Thyroid gland (tissue), 4 donors: ENCODE results near the gene HECTD4. TPM values are rescaled to one million over a fixed set of nuclear protein-coding genes. Genes with fewer than 3 reads are reported as not detected.

ENCODE experiments used
- DNase-seq, 2 donors: peaks; one replicate each; pipeline ENCODE4 v3.0.0-alpha.2; 2019
- H3K27ac ChIP-seq, 3 donors: fragments of 200-600 bp; sonication (generic); 1 replicate in 2 of 3; 2 replicates in 1 of 3; pipeline ENCODE4 v1.5.1; 2016 to 2019; ENCODE audit warnings: mild to moderate bottlenecking in 1 of 3, moderate library complexity in 1 of 3
- H3K27me3 ChIP-seq: fragments of 200-600 bp; sonication (generic); one replicate; pipeline ENCODE4 v1.5.1; 2019
- H3K36me3 ChIP-seq, 2 donors: fragments of 200-600 bp; sonication (generic); one replicate each; pipeline ENCODE4 v1.5.1; 2016 to 2019
- H3K4me1 ChIP-seq, 2 donors: fragments of 200-600 bp; sonication (generic); one replicate each; pipeline ENCODE4 v1.5.1; 2017 to 2019
- H3K4me3 ChIP-seq, 3 donors: fragments of 200-600 bp; sonication (generic); replicated peaks in 1 of 3; 1 replicate in 2 of 3; 2 replicates in 1 of 3; pipeline ENCODE4 v1.5.1; 2016; ENCODE audit warnings: mild to moderate bottlenecking in 1 of 3
- H3K9me3 ChIP-seq: fragments of 200-600 bp; sonication (generic); one replicate; pipeline ENCODE4 v1.5.1; 2017
- CTCF ChIP-seq, 6 experiments: fragments of 200-600 bp in 3 of 6; fragments of 450-650 bp in 3 of 6; sonication (generic) in 3 of 6; IDR thresholded peaks; one replicate each; pipeline ENCODE4 v1.5.1; 2016 to 2019; ENCODE audit warnings: antibody characterized with exemption in 6 of 6, mild to moderate bottlenecking in 2 of 6, inconsistent platforms in 1 of 6, moderate library complexity in 1 of 6
- POLR2A ChIP-seq, 2 donors: fragments of 450-650 bp; IDR thresholded peaks; one replicate each; pipeline ENCODE4 v1.6.1; 2017; ENCODE audit warnings: antibody characterized with exemption in 2 of 2, mild to moderate bottlenecking in 2 of 2, moderate library complexity in 1 of 2
- WGBS, 2 donors: methylation state at CpG; one replicate each; pipeline ENCODE4 v1.1.5; 2017; 5-methylcytosine and 5-hydroxymethylcytosine counted together
- intact Hi-C: fragments of 100-400 bp; cut with DNase I; formaldehyde crosslinking; loops from one replicate; pipeline ENCODE4 v1.15.1; 2023
- total RNA-seq, 4 donors: library from RNA; depleted of rRNA; stranded (reverse); fragments of >200 nt; gene quantifications; one replicate each; pipeline ENCODE4 v1.2.3, GENCODE V29; 2016

The HECTD4 gene
- total RNA-seq, 4 donors from 2014 or later, result 68.5 to 115 (median 79.6) TPM

- intact Hi-C loops, result no loop called here
- Histone ChIP-seq H3K36me3 (peaks cover 0 to 4% of the 10 kb centered on the region in 2 donors), H3K9me3 (no peaks in the 10 kb centered on the region), H3K27me3 (no peaks in the 10 kb centered on the region), H3K4me1 (peaks cover 4 to 30% of the 10 kb centered on the region in 2 donors), H3K27ac (no peak overlapping the region), H3K4me3 (no peak overlapping the region)
- no peak for DNase-seq
- no peak for TF ChIP-seq POLR2A (IDR thresholded peaks at IDR 0.05)
- TF ChIP-seq CTCF (IDR thresholded peaks at IDR 0.05), result no peak
- WGBS, 2 donors, result 95 to 97% methylated on average over 11 to 12 of the region's 12 CpGs
These were observed 62.8 kb downstream of the HECTD4 start for GRCh38 chr12:112319395-112319794.

- DNase-seq, result peak in 1 of 2 donors; percentile 14
- TF ChIP-seq POLR2A (IDR thresholded peaks at IDR 0.05) (no peak), CTCF (IDR thresholded peaks at IDR 0.05) (no peak)
- Histone ChIP-seq H3K27me3 (no peaks in the 10 kb centered on the region), H3K36me3 (peaks cover 7 to 10% of the 10 kb centered on the region in 2 donors), H3K4me1 (peaks cover 4 to 22% of the 10 kb centered on the region in 2 donors), H3K27ac (no peak overlapping the region), H3K4me3 (no peak overlapping the region), H3K9me3 (no peaks in the 10 kb centered on the region)
- intact Hi-C loops, result no loop called here
- 75 to 84% methylated on average over 6 of the region's 6 CpGs for WGBS, 2 donors
These were observed 64.8 kb downstream of the HECTD4 start for GRCh38 chr12:112317481-112317880.

GRCh38 chr12:112314981-112315380 is 67.2 kb downstream of the HECTD4 start:
- no peak for DNase-seq
- intact Hi-C loops, result no loop called here
- peaks cover 0 to 13% of the 10 kb centered on the region in 2 donors for H3K4me1 ChIP-seq
- no peak overlapping the region for H3K27ac ChIP-seq
- WGBS, 2 donors, result 94% methylated on average over 7 of the region's 7 CpGs
- H3K27me3 ChIP-seq, result no peaks in the 10 kb centered on the region
- H3K9me3 ChIP-seq, result no peaks in the 10 kb centered on the region
- TF ChIP-seq CTCF (IDR thresholded peaks at IDR 0.05), result no peak
- no peak for TF ChIP-seq POLR2A (IDR thresholded peaks at IDR 0.05)
- peaks cover 7 to 10% of the 10 kb centered on the region in 2 donors for H3K36me3 ChIP-seq
- H3K4me3 ChIP-seq, result no peak overlapping the region

GRCh38 chr12:112309797-112310196 is 72.4 kb downstream of the HECTD4 start:
- intact Hi-C loops, result no loop called here
- no peak overlapping the region for H3K4me3 ChIP-seq

More at GRCh38 chr12:112309797-112310196, 72.4 kb downstream of the HECTD4 start:
- DNase-seq, result no peak
- Histone ChIP-seq H3K9me3 (no peaks in the 10 kb centered on the region), H3K36me3 (peaks cover 7 to 8% of the 10 kb centered on the region in 2 donors), H3K27me3 (no peaks in the 10 kb centered on the region), H3K27ac (no peak overlapping the region), H3K4me1 (peaks cover 10 to 19% of the 10 kb centered on the region in 2 donors)
- 87% methylated on average over 2 of the region's 2 CpGs for WGBS, 2 donors
- TF ChIP-seq CTCF (IDR thresholded peaks at IDR 0.05), result no peak
- no peak for TF ChIP-seq POLR2A (IDR thresholded peaks at IDR 0.05)
